HG02588 (cell line): ENCODE measurements around the gene SEZ6L.
"Not testable (repeated sequence)": the region's sequence is repeated elsewhere in the genome, so short reads cannot be mapped to it uniquely, and the experiment has no call there.

Experiments used
- ATAC-seq: cut with Tn5 transposase; IDR thresholded peaks from one replicate; pipeline ENCODE4 v1.9.1; 2021; ENCODE audit warnings: mild to moderate bottlenecking, moderate library complexity; ENCODE audit not compliant: unreplicated experiment

SEZ6L gene

GRCh38 chr22:26374391-26375026 is 205.2 kb downstream of the SEZ6L start:
- no peak for ATAC-seq

DNA sequence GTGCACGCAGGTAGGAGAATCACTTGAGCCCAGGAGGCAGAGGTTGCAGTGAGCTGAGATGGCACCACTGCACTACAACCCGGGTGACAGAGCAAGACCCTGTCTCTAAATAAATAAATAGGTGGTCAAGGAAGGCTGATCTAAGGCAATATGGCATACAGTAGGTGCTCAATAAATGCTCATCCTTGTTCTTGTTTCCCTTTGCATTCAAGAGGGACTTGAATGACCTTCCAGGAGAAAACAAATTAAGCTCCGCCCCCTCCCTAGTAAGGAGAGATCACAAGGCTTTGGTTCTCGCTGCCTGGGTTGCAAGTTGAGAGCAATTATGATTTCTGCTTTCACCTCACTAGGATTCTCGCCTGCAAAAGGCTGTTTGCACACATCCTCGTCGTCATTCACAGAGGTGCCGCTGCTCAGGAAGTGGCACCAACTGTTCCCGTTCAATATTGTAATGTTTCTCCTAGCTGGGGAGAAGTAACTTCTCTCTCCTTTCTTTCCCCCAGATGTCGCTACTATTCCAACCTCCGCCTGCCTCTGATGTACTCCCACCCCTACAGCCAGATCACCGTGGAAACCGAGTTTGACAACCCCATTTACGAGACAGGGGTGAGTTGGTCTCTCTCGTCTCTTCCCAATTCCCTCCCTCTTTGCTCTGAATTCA is 208.0 kb downstream of the SEZ6L start:
- no peak for ATAC-seq

DNA sequence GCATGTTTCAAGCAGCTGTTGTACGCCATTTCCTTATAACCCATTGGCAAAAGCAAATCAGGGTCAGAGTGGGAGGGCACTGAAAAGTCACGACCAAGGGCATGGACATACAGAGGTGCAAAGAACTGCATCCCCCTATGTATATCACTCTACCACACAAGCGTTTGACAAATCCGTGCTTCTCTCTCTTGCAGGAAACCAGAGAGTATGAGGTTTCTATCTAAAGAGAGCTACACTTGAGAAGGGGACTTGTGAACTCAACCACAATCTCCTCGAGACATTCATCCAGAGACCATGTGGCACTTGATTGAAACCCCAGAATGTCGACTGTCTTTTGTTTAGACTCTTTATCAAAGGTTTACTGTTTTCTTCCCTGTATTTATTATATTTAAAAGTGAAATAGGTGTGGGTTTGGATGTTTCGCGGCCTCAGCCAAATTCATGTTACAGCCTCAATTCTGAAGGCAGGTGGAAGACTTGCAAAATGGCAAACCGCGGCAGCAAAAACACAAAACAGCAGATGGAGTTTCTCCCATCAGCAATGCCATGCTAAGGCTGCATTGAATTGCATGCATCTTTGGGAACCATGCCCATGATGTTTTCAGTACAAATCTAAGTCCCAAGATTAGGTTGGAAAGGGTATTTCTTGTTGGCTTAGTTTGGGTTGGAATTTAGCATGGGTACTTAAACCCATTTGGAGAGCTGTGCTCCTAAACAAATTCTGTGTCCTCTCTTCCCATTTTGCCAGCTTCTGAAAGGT is 211.0 kb downstream of the SEZ6L start:
- ATAC-seq, result no peak

GRCh38 chr22:26382782-26383181 is 213.5 kb downstream of the SEZ6L start:
- ATAC-seq, result no peak

DNA sequence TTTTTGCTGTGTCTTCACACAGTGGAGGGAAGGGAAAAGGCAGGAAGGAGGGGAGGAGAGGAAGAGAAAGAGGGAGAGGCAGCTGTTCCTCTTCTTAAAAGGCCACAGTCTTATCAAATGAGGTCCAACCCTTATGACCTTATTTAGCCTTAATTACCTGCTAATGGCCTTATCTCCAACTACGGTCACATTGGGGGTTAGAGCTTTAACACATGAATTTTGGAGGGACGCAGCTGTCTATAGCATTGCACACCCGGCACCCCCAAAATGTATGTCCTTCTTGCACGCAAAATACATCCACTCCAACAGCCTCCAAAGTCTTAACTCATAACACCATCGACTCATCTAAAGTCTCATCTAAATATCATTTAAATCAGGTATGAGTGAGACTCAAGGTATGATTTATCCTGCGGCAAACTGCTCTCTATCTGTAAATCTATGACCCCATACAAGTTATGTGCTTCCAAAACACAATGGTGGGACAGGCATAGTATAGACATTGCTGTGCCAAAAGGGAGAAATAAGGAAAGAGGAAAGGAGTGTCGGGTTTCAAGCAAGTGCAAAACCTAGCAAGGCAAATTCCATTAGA is 214.8 kb downstream of the SEZ6L start:
- ATAC-seq, result no peak

- ATAC-seq, result no peak
Measured at GRCh38 chr22:26385164-26385563, 215.9 kb downstream of the SEZ6L start.

DNA sequence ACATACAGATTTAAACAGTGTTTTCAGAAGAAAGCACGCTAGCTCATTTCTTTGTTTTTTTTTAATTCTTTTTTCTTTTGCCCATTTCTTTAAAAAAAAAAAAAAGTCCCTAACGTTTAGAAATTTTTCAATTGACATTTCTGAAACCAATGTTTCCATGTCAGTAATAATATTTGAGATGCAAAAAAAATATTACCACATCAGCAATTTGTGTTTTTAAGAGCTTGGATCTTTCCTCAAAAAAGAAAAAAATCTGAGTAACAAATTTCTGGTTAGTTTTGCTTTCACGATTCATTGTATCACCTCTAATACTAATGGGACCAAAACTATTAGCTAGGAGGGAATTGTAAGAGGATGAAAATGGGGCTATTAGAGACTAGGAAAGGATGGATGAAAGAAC is 219.9 kb downstream of the SEZ6L start:
- no peak for ATAC-seq

DNA sequence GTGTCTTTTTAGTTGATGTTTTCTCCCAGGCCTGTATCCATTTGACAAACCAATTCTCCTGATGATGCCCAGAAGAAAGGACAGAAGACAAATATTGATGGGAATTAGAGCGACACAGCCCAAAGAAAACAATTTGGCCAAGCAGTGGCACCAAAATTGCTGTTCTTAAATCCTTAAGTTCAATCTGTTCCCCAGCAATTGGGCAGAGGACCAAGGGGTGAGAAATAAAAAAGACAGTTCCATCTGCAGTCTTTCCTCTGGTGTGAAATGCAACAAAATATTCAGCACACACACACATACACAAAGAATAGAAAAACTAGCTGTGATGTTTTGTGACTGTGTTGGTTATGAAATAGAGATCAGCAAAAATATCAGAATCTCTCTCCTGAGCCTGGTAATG is 221.8 kb downstream of the SEZ6L start:
- ATAC-seq, result no peak

DNA sequence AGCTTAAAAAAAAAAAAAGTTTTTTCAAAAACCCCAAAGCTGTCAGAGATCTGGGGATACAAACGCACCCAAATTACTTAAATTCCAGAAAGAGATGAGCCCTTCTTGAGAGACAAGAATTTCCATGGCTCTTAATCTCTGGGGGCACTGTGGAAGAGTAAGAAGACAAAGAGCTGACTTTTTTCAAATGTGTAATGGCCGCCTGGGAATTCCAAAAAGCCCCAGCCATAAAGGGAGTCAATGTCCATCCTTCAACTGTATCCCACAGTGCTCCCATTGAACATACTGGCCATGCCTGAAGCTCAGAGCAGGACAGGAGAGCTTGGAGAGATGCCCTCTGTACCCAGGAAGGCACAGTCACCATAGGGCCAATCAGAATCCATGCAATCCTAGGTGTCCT is 222.4 kb downstream of the SEZ6L start:
- ATAC-seq, result no peak

DNA sequence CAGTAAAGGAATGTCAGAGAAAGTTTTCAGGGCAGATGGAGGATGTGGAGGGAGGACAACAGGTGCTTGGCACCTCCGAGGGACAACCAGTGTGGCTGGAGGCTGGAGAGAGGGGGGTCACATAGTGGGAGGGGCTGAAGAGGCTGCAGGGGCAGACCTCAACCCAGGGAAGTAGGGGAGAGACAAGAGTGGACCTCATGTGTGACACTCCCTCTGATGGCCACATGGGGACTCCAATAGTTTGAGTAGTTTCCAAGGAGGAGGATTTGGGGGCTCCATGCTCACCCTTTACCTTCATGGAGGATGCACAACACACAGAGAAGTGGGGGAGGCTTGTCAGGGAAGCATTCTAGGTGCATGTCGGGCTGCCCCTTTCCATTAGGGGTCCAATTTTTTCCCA is 224.7 kb downstream of the SEZ6L start:
- no peak for ATAC-seq

DNA sequence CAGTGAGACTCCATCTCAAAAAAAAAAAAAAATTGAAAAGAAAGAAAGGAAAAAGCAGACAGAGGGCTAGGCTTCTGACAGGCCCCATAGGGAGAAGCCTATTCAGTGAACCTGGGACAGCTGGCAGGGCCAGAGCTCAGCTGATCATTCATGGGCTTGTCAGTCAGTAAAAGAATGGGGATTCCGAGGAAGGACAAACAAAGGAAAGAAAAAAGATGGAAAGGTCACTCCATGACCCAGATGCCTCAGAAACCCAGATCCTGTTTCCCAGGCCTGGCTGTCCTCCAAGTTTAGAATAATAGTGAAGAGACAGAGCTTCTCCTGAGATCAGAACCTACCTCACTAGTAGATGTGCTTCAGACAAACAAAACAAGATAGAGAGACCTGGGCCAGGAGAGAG is 225.5 kb downstream of the SEZ6L start:
- ATAC-seq, result no peak

DNA sequence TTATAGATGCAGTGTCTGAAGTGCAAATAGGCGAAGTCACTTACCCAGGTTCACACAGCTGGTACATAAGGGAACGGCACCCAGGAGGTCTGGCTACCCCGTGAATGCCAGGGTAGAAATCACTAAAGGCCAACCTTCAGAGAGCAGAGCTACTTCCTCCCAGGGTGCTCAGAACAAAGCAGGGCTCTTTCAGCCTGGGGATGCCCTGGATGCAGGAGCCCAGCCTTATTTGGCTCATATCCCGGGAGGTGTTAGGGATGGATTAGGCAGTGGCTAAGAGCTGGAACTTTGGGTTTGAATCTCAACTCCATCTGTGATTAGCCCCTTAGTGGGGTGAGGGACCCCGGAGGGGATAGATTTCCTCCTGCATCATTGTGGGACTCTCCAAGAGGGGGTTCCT is 226.7 kb downstream of the SEZ6L start:
- ATAC-seq, result no peak

DNA sequence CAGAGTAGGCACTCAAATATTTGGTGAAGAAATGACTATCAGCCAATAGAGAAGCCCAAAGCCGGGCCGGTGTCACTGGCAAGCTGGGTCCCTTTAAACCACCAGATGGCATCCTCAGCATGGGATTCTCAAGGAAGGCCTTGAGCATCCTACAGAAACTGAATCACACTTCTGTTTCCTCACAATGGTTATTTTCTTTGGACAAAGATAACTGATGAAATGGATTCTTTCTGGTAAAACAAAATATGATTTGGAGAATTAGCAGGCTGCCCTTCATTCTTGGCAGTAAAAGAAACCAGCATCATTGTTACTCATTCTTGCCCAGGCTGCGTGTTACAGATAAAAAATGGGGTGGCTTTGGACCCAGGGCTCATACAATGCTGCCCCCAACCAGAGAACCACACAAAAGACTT is 229.5 kb downstream of the SEZ6L start:
- no peak for ATAC-seq

DNA sequence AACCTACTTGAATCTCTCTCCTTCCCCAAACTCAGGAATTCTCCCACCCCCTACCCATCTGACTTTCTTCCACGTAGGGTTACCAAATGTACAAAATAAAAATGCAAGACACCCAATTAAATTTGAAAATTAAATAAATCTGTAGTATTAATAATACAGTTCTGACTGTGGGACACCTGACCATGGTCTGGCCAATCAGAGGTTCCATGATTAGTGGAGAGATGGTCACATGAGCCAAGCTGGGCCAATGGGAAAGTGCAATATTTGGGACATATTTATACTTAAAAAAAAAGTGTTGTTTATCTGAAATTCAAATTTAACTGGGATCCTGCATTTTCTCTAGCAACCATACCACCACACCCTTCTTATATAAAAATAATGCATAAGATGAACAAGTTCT is 230.0 kb downstream of the SEZ6L start:
- ATAC-seq, result no peak

DNA sequence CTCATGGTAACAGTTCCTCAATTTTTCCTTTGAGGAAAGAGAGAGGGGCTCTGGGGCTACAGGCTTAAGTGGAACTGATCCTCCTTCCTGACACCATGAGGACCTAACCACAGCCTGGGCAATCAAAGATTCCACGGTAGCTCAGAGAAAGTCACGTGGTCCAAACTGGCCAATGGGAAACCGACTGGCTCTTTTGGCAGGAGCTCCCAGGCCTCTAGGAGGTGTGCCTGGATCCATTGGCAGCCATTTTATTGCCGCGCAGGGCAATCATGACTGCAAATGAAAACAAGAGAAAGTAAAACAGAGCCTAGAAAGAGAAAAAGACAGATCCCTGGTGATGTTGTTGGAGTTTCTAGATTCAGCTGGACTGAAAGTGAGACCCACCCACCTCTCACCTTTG is 232.5 kb downstream of the SEZ6L start:
- no peak for ATAC-seq

- ATAC-seq, result no peak
Measured at GRCh38 chr22:26404851-26405421, 235.7 kb downstream of the SEZ6L start.

DNA sequence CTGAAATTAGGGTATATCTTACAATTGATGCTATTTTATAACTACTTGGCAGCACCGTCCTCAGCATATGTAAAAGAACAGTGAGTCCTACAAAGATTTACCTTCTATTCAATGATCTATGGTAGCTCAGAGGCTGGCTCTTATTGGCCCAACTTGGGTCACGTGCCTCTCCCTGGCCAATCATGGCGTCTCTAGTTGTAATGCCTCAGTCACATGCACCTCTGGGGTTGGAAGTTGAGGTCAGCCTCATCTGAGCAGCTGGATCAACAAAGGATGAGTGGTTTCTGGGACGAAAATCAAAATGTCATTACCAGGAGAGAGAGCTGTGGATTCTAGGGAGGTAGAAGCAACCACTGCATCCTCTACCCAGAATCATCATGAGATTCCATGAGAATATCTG is 236.9 kb downstream of the SEZ6L start:
- no peak for ATAC-seq

DNA sequence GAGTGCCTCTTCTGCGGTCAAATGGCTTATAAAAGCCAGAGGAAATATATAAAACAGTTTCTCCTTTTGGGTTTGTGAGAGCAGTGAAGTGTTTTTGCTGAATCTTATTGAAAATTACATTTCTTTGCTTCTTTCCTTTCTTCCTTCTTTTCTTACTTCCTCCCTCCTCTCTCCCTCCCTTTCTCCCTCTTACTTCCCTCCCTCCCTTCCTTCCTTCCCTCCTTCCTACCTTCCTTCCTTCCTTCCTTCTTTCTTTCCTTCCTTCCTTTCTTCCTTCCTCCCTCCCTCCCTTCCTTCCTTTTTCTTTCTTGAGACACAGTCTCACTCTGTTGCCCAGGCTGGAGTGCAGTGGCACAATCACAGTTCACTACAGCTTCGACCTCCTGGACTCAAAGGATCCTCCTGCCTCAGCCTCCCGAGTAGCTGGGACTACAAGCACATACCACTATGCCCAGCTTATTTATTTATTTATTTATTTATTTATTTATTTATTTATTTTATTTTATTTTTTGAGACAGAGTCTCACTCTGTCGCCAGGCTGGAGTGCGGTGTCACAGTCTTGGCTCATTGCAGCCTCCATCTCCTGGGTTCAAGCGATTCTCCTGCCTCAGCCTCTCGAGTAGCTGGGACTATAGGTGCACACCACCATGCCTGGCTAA is 239.4 kb downstream of the SEZ6L start:
- ATAC-seq, result not testable (repeated sequence)

GRCh38 chr22:26409719-26410335 is 240.6 kb downstream of the SEZ6L start:
- no peak for ATAC-seq

GRCh38 chr22:26410386-26410785 is 241.1 kb downstream of the SEZ6L start:
- ATAC-seq, result no peak

GRCh38 chr22:26414347-26414746 is 245.1 kb downstream of the SEZ6L start:
- ATAC-seq, result no peak
